LoVo (cell line): ENCODE measurements around the gene KCNQ2.

Experiments used
- DNase-seq: peaks from one replicate; pipeline ENCODE4 v3.0.0-alpha.2; 2016; ENCODE audit warnings: low spot score

KCNQ2 gene

GRCh38 chr20:63490416-63490815, 18.0 kb upstream of the KCNQ2 start:
- DNase-seq: no peak

- DNase-seq: no peak
These were observed 16.1 kb upstream of the KCNQ2 start for GRCh38 chr20:63488315-63489251.

GRCh38 chr20:63487781-63488241, 15.4 kb upstream of the KCNQ2 start:
- DNase-seq: no peak

GRCh38 chr20:63487116-63487764, 14.8 kb upstream of the KCNQ2 start:
- no peak for DNase-seq

GRCh38 chr20:63486300-63486855, 13.9 kb upstream of the KCNQ2 start:
- DNase-seq: no peak

- no peak for DNase-seq
These were observed 12.4 kb upstream of the KCNQ2 start for GRCh38 chr20:63484651-63485403.

- DNase-seq: no peak
These were observed 11.8 kb upstream of the KCNQ2 start for GRCh38 chr20:63484236-63484635.

- DNase-seq: no peak
These were observed 11.4 kb upstream of the KCNQ2 start for GRCh38 chr20:63483834-63484233.

GRCh38 chr20:63482021-63482587, 9.6 kb upstream of the KCNQ2 start:
- DNase-seq: no peak

- no peak for DNase-seq
These were observed 9.0 kb upstream of the KCNQ2 start for GRCh38 chr20:63481503-63481902.

GRCh38 chr20:63479695-63480419, 7.4 kb upstream of the KCNQ2 start:
- DNase-seq: peak; percentile 42

- no peak for DNase-seq
These were observed 6.2 kb upstream of the KCNQ2 start for GRCh38 chr20:63478346-63479302.

GRCh38 chr20:63477944-63478343, 5.5 kb upstream of the KCNQ2 start:
- DNase-seq: no peak

- no peak for DNase-seq
These were observed 4.7 kb upstream of the KCNQ2 start for GRCh38 chr20:63477061-63477616.

- no peak for DNase-seq
These were observed 2.8 kb upstream of the KCNQ2 start for GRCh38 chr20:63475209-63475608.

- no peak for DNase-seq
These were observed 1.3 kb upstream of the KCNQ2 start for GRCh38 chr20:63473555-63474449.

GRCh38 chr20:63472862-63473390, 471 bp upstream of the KCNQ2 start:
- no peak for DNase-seq

GRCh38 chr20:63471717-63471980, 806 bp downstream of the KCNQ2 start:
- no peak for DNase-seq
